Renal cortical epithelial cell (primary cell): ENCODE data around the gene GABRR1. TPM values are rescaled to one million over a fixed set of nuclear protein-coding genes. Genes with fewer than 3 reads are reported as not detected.
A peak's percentile ranks its signal among the peaks of the same experiment; 100 is the strongest.
"Not testable (repeated sequence)": the region's sequence is repeated elsewhere in the genome, so short reads cannot be mapped to it uniquely, and the experiment has no call there.

ENCODE experiments used
- DNase-seq: peaks from one replicate; pipeline ENCODE4 v3.0.0-alpha.2; 2011; ENCODE audit warnings: low read depth
- total RNA-seq: library from RNA; depleted of rRNA; stranded (reverse); fragments of >200 nt; gene quantifications from 2 replicates; pipeline ENCODE4 v1.2.3, GENCODE V29; 2014

GABRR1 gene
- total RNA-seq, 1 donor from 2014 or later = not detected

GRCh38 chr6:89160331-89161092 lies 56.6 kb downstream of the GABRR1 start:
- DNase-seq = no peak

- DNase-seq = no peak
Observed at GRCh38 chr6:89154131-89154530, 63.0 kb downstream of the GABRR1 start.

GRCh38 chr6:89148016-89148750 lies 69.0 kb downstream of the GABRR1 start:
- peak; percentile 51 for DNase-seq

GRCh38 chr6:89146718-89147700 lies 70.1 kb downstream of the GABRR1 start:
- DNase-seq = peak; percentile 80

- DNase-seq = no peak
Observed at GRCh38 chr6:89145956-89146717, 71.0 kb downstream of the GABRR1 start, which contains the start of gene PM20D2. PM20D2 (plus strand) TSS chr6:89146055; CDS start chr6:89146145, 90 bp downstream.

- DNase-seq = peak; percentile 41
Observed at GRCh38 chr6:89145091-89145955, 71.8 kb downstream of the GABRR1 start.

GRCh38 chr6:89144354-89144906 lies 72.7 kb downstream of the GABRR1 start:
- no peak for DNase-seq

- peak; percentile 79 for DNase-seq
Observed at GRCh38 chr6:89140347-89141156, 76.6 kb downstream of the GABRR1 start.

- DNase-seq = peak; percentile 18
Observed at GRCh38 chr6:89139509-89140346, 77.4 kb downstream of the GABRR1 start.

GRCh38 chr6:89138173-89138572 lies 79.0 kb downstream of the GABRR1 start:
- DNase-seq = no peak

GRCh38 chr6:89134723-89135122 lies 82.4 kb downstream of the GABRR1 start:
- no peak for DNase-seq

- no peak for DNase-seq
Observed at GRCh38 chr6:89133981-89134380, 83.2 kb downstream of the GABRR1 start.

GRCh38 chr6:89132057-89132456 lies 85.1 kb downstream of the GABRR1 start:
- no peak for DNase-seq

- no peak for DNase-seq
Observed at GRCh38 chr6:89131599-89131998, 85.6 kb downstream of the GABRR1 start.

- not testable (repeated sequence) for DNase-seq
Observed at GRCh38 chr6:89128256-89128671, 88.9 kb downstream of the GABRR1 start.
